ENCODE measurements around the gene ZZZ3.

DNA sequence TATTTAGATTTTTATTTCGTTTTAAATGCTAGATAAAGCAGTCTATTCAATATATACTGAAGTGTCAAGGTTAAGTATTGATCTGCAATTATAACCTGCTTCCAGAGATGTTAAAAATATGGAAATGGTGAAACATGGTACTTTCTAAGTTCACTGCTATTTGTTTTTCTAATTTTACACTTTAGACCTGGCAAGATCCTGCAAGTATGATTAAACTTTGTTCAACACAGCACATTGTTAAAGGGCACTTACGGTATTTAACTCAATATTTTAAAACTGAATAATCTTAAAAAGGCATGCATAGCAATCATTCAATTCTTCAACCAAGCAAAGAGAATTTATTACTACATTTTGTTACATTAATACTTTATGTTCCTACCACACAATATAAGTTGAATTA lies 35.7 kb upstream of the ZZZ3 start:
- no peak for TF ChIP-seq POLR2A (IDR thresholded peaks at IDR 0.05; ENCODE audit: low read depth, low read length)
- no peak for TF ChIP-seq POLR2AphosphoS5 (IDR thresholded peaks at IDR 0.05; ENCODE audit: low read depth, low read length)
